22Rv1 (cell line): ENCODE measurements around the gene MAP3K14.

Source experiments
- H3K27ac ChIP-seq: fragments of 450-650 bp; 2 replicates; pipeline ENCODE4 v1.5.1; 2017
- CTCF ChIP-seq: fragments of 450-650 bp; IDR thresholded peaks from 2 replicates; pipeline ENCODE4 v1.5.1; 2017; ENCODE audit warnings: mild to moderate bottlenecking
- ZFX ChIP-seq: fragments of 450-650 bp; IDR thresholded peaks from 2 replicates; pipeline ENCODE4 v1.6.1; 2017; ENCODE audit warnings: antibody characterized with exemption, borderline replicate concordance

The MAP3K14 gene

GRCh38 chr17:45288825-45289224 is 28.0 kb downstream of the MAP3K14 start:
- TF ChIP-seq CTCF (no peak), ZFX (no peak)
- no peak overlapping the region for H3K27ac ChIP-seq

DNA sequence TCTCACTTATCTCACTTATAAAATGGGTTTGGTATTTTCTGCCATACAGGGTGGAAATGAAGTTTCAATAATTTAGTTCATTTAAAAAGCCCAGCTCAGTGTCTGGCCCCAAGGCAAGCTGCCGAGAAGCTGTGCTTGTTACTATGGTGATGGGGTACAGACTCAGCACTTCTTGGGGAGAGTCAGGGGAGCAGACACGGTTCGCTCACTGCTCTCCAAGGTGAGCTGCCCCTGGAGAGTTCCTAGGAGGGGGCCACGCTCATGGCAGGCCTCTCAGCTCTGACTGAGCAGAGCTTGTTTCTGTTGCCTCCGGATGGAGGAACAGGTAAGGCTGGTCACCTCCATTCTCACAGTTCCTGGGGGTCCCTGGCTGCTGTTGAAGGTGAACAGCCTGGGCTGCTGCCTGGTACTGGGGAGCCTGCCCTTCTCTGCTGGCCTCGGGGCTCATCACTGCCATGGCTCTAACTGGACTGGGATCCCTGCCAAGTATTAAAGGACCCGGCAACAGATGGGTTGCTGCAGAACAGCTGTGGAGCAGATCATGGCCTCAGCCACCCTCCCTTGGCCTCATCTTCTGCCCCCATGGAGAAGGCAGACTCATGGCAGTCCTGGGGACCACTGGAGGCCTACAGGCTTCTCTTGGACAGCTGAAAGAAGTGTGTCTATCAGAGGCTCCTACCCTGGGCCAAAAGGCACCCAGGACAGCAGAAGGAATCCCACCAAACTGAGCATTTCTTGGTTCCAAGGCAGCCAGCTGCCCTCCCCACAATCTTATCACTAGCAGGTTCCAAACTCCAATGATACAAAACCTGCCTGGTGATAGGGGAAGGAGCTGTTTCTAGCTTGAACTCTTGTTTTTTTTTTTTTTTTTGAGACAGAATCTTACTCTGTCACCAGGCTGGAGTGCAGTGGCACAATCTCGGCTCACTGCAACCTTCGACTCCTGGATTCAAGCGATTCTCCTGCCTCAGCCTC is 29.0 kb downstream of the MAP3K14 start:
- H3K27ac ChIP-seq = no peak overlapping the region
- TF ChIP-seq CTCF (no peak), ZFX (no peak)

DNA sequence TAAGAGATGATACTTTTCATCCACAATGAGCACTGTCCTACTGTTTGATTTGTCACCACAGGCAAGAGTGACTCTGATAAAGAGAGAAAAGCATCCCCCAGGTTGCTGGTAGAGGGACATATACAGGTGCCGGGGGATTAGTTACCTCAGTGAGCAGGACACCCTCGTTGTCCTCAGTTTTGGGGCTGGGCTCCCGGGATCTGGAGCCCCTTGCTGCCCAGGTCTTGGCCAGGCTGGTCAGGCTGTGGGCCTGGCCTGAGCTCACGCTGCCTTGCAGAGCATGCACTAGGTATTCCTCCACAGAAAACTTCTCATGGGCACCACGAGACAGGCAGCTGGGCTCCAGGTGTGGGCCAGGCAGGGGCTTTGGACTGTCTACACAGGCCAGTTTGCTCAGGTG is 30.5 kb downstream of the MAP3K14 start:
- no peak overlapping the region for H3K27ac ChIP-seq
- no peak for TF ChIP-seq ZFX
- no peak for TF ChIP-seq CTCF

- TF ChIP-seq ZFX (no peak), CTCF (peak; percentile 37)
- H3K27ac ChIP-seq = no peak overlapping the region
These were observed 32.4 kb downstream of the MAP3K14 start for GRCh38 chr17:45284176-45285140.

DNA sequence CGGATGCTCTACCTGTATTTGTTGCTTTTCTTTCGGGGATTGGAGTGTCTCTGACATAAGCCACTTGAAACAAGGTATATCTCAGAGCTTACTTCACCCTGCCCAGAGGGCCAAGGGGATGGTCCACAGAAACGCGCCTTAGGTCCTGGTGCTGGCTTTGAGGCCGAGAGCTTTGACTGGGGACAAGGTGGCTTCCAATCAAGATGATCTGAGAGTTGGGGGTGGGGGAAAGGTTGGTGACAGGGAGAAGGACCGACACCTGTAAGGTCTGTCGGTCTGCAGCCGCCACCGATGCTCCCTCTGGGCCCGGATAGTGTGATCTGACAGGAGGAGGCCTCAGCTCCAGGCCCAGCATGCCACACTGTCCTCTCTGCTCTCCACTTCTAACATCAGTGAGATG is 33.1 kb downstream of the MAP3K14 start:
- TF ChIP-seq ZFX (no peak), CTCF (no peak)
- no peak overlapping the region for H3K27ac ChIP-seq

GRCh38 chr17:45282683-45283644 is 33.9 kb downstream of the MAP3K14 start:
- TF ChIP-seq CTCF (no peak), ZFX (no peak)
- H3K27ac ChIP-seq = no peak overlapping the region
